OCI-LY1 (cell line): ENCODE results near the gene ROR2.

ENCODE experiments used
- H2AFZ ChIP-seq: fragments of 200-600 bp; sonication (generic), shearing (Covaris generic); 2 replicates; pipeline ENCODE4 v1.6.0; 2014; ENCODE audit warnings: antibody characterized with exemption, mild to moderate bottlenecking, low read length
- H3F3A ChIP-seq: fragments of 200-600 bp; sonication (generic), shearing (Covaris generic); 2 replicates; pipeline ENCODE4 v1.6.0; 2014; ENCODE audit warnings: mild to moderate bottlenecking, antibody characterized with exemption, low read length, moderate library complexity; ENCODE audit not compliant: insufficient read depth
- H3K27ac ChIP-seq: fragments of 200-600 bp; sonication (generic); 2 replicates; pipeline ENCODE4 v1.5.1; 2014; ENCODE audit warnings: low read length, mixed run types, mild to moderate bottlenecking, low read depth; ENCODE audit not compliant: poor library complexity, severe bottlenecking
- H3K27me3 ChIP-seq: fragments of 200-600 bp; sonication (generic); 2 replicates; pipeline ENCODE4 v1.6.0; 2014; ENCODE audit warnings: antibody characterized with exemption, mild to moderate bottlenecking, low read length, moderate library complexity; ENCODE audit not compliant: insufficient read depth
- H3K36me3 ChIP-seq: fragments of 200-600 bp; sonication (generic); 2 replicates; pipeline ENCODE4 v1.6.1; 2014; ENCODE audit warnings: mild to moderate bottlenecking, antibody characterized with exemption, low read length, moderate library complexity, mixed read lengths; ENCODE audit not compliant: insufficient read depth
- H3K4me1 ChIP-seq: fragments of 200-600 bp; sonication (generic); 2 replicates; pipeline ENCODE4 v1.5.1; 2014; ENCODE audit warnings: mild to moderate bottlenecking, low read length, moderate library complexity; ENCODE audit not compliant: insufficient read depth, severe bottlenecking
- H3K4me2 ChIP-seq: fragments of 200-600 bp; sonication (generic), shearing (Covaris generic); 2 replicates; pipeline ENCODE4 v1.6.1; 2014; ENCODE audit warnings: low read length
- H3K4me3 ChIP-seq: fragments of 200-600 bp; sonication (generic); 2 replicates; pipeline ENCODE4 v1.5.1; 2014; ENCODE audit warnings: low read length, low read depth, mild to moderate bottlenecking, mixed read lengths; ENCODE audit not compliant: poor library complexity, severe bottlenecking
- H3K79me2 ChIP-seq: fragments of 200-600 bp; shearing (Covaris generic); 2 replicates; pipeline ENCODE4 v1.6.1; 2016; ENCODE audit warnings: mixed run types, low read length, mixed read lengths; ENCODE audit not compliant: insufficient read depth
- H3K9ac ChIP-seq: fragments of 200-600 bp; sonication (generic), shearing (Covaris generic); 2 replicates; pipeline ENCODE4 v1.6.1; 2014; ENCODE audit warnings: mild to moderate bottlenecking, low read length, mixed read lengths
- H3K9me2 ChIP-seq: fragments of 200-600 bp; sonication (generic), shearing (Covaris generic); 2 replicates; pipeline ENCODE4 v1.6.1; 2014; ENCODE audit warnings: low read depth, mild to moderate bottlenecking, low read length, mixed read lengths
- H3K9me3 ChIP-seq: fragments of 200-600 bp; shearing (Covaris generic); 2 replicates; pipeline ENCODE4 v1.6.1; 2014; ENCODE audit warnings: low read length, mixed read lengths
- H4K20me1 ChIP-seq: fragments of 200-600 bp; sonication (generic), shearing (Covaris generic); 2 replicates; pipeline ENCODE4 v1.6.0; 2016; ENCODE audit warnings: mild to moderate bottlenecking, low read length; ENCODE audit not compliant: insufficient read depth
- EZH2 ChIP-seq: fragments of 200-600 bp; sonication (generic), shearing (Covaris generic); IDR thresholded peaks from 2 replicates; pipeline ENCODE4 v1.8.0; 2017; ENCODE audit warnings: borderline replicate concordance, mixed run types, mild to moderate bottlenecking, antibody characterized with exemption, low read length, moderate library complexity, mixed read lengths
- TF ChIP-seq, protein P1 (sequence below): fragments of 200-600 bp; sonication (generic), shearing (Covaris generic); IDR thresholded peaks from 2 replicates; pipeline ENCODE4 v1.5.1; 2017; ENCODE audit warnings: mild to moderate bottlenecking, antibody characterized with exemption, low read length, moderate library complexity, mixed read lengths

ROR2 gene

DNA sequence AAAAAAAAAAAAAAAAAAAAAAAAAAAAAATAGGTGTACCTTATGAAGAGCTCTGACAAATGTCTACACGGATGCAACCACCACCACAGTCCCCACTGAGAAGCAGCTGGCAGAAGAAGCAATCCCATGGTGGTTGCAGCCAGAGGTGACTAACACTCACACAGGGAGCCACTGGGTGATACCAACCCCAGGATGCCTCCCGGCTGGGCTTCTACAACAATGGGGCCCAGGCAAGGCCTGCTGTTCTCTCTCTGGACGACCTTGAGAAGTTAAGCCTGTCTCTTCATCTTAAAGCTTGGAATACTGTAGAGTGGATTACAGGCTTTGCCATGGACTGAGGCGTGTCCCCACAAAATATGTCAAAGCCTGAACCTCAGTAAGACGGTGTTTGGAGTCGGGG is 104.1 kb downstream of the ROR2 start:
- TF ChIP-seq, protein P1, sequence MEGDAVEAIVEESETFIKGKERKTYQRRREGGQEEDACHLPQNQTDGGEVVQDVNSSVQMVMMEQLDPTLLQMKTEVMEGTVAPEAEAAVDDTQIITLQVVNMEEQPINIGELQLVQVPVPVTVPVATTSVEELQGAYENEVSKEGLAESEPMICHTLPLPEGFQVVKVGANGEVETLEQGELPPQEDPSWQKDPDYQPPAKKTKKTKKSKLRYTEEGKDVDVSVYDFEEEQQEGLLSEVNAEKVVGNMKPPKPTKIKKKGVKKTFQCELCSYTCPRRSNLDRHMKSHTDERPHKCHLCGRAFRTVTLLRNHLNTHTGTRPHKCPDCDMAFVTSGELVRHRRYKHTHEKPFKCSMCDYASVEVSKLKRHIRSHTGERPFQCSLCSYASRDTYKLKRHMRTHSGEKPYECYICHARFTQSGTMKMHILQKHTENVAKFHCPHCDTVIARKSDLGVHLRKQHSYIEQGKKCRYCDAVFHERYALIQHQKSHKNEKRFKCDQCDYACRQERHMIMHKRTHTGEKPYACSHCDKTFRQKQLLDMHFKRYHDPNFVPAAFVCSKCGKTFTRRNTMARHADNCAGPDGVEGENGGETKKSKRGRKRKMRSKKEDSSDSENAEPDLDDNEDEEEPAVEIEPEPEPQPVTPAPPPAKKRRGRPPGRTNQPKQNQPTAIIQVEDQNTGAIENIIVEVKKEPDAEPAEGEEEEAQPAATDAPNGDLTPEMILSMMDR = no peak
- TF ChIP-seq EZH2 = no peak
- Histone ChIP-seq H3K9ac (no peak overlapping the region), H3K4me2 (no peak overlapping the region), H3K9me3 (no peaks in the 10 kb centered on the region), H3K79me2 (no peaks in the 10 kb centered on the region), H4K20me1 (no peaks in the 10 kb centered on the region), H3K9me2 (no peaks in the 10 kb centered on the region), H2AFZ (no peak overlapping the region), H3F3A (no peaks in the 10 kb centered on the region), H3K27ac (no peak overlapping the region), H3K4me1 (no peaks in the 10 kb centered on the region), H3K36me3 (no peaks in the 10 kb centered on the region), H3K27me3 (no peaks in the 10 kb centered on the region), H3K4me3 (no peak overlapping the region)

DNA sequence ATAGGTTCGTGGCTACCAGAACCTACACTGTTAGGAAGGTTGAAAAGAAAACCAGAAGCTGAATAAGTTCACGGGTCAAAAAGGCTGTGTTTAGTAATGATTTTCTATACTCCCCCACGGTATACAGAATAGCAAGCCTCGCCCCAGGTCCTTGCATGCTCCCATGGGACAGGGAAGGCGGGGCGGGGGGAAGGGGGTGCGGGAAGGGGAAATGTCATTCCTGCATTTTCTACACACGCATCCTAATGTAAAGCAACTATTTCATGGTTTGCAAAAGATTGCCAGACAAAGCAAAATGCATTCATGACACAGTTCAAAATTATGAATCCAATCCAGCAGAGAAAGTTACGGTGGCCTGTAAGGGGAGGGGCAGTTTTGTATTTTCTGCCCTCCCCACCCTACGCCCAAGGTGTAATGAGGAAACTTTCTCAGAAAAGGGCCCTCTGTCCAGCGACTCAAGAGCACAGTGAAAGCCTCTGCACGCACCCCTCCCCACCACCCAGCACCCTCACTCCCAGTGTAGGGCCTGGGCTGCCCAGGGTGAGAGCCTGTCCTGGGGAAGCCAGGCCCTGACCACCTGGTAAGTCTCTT is 105.2 kb downstream of the ROR2 start:
- H3K4me3 ChIP-seq = no peak overlapping the region
- H3F3A ChIP-seq = no peaks in the 10 kb centered on the region
- no peak overlapping the region for H3K4me2 ChIP-seq
- no peaks in the 10 kb centered on the region for H3K27me3 ChIP-seq
- no peak overlapping the region for H2AFZ ChIP-seq
- H3K36me3 ChIP-seq = no peaks in the 10 kb centered on the region
- no peaks in the 10 kb centered on the region for H3K4me1 ChIP-seq
- H3K9ac ChIP-seq = no peak overlapping the region
- H3K79me2 ChIP-seq = no peaks in the 10 kb centered on the region
- no peaks in the 10 kb centered on the region for H4K20me1 ChIP-seq
- no peak overlapping the region for H3K27ac ChIP-seq
- no peaks in the 10 kb centered on the region for H3K9me3 ChIP-seq
- no peaks in the 10 kb centered on the region for H3K9me2 ChIP-seq
- TF ChIP-seq, protein P1 = no peak
- no peak for TF ChIP-seq EZH2

DNA sequence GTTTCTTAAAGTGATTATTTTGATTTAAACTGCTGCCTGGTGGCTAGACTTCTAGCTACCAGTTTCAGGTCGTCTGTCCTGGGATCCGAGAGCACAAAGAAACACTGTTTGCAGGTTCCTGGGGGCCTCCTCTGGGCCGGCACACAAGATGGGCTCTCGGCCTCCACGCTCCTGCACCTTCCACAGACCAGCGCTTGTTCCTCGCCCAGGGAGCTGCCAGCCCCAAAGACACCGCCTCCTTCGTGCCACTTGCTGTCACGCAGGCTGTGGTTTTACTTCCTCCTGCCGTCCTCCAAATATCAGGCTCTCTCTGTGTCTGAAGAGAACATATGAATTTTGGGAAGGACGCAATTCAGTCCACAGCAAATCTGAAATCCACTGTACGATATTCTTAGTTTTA is 105.8 kb downstream of the ROR2 start:
- Histone ChIP-seq H3K9ac (no peak overlapping the region), H3K4me3 (no peak overlapping the region), H3F3A (no peaks in the 10 kb centered on the region), H3K4me1 (no peaks in the 10 kb centered on the region), H3K79me2 (no peaks in the 10 kb centered on the region), H4K20me1 (no peaks in the 10 kb centered on the region), H3K27ac (no peak overlapping the region), H3K27me3 (no peaks in the 10 kb centered on the region; the same call in 1 of the 2 replicates), H2AFZ (no peak overlapping the region), H3K9me2 (no peaks in the 10 kb centered on the region), H3K4me2 (no peak overlapping the region), H3K9me3 (no peaks in the 10 kb centered on the region), H3K36me3 (no peaks in the 10 kb centered on the region)
- TF ChIP-seq, protein P1 = no peak
- TF ChIP-seq EZH2 = no peak
